Stimulated activated CD4-positive, alpha-beta T cell treated with anti-CD3 and anti-CD28 coated beads, Interleukin-1b, Interleukin-23, amount 100 ng/mL, for 24 hours (primary cell): ENCODE data around the gene UGCG.
"Not testable (repeated sequence)": the region's sequence is repeated elsewhere in the genome, so short reads cannot be mapped to it uniquely, and the experiment has no call there.

Source experiments
- DNase-seq, 4 experiments: peaks; one replicate each; pipeline ENCODE4 v3.0.0-alpha.2; 2020; ENCODE audit warnings: low read depth in 4 of 4, low spot score in 1 of 4

The UGCG gene

DNA sequence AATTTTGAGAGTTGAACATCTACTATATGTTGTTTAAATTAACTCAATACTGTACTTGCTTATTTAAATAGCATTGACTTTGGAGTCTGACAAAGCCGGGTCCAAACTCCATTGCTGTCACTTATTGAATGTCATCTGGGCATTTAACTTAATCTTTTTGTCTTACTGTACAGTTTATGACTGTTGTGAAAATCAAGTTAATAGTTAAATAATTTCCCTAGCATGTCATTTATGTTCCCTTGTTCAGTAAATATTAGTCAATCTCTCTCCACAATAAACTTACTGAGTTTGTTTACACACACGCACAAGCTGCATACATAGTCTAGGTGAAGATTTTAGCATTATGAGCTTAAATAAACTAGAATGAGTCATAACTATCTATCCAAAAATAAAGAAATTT, 6.3 kb upstream of the UGCG start:
- no peak for DNase-seq

GRCh38 chr9:111890867-111891266, 5.7 kb upstream of the UGCG start:
- DNase-seq: not testable (repeated sequence)

- no peak for DNase-seq
These were observed 4.6 kb upstream of the UGCG start for GRCh38 chr9:111891910-111892499.

DNA sequence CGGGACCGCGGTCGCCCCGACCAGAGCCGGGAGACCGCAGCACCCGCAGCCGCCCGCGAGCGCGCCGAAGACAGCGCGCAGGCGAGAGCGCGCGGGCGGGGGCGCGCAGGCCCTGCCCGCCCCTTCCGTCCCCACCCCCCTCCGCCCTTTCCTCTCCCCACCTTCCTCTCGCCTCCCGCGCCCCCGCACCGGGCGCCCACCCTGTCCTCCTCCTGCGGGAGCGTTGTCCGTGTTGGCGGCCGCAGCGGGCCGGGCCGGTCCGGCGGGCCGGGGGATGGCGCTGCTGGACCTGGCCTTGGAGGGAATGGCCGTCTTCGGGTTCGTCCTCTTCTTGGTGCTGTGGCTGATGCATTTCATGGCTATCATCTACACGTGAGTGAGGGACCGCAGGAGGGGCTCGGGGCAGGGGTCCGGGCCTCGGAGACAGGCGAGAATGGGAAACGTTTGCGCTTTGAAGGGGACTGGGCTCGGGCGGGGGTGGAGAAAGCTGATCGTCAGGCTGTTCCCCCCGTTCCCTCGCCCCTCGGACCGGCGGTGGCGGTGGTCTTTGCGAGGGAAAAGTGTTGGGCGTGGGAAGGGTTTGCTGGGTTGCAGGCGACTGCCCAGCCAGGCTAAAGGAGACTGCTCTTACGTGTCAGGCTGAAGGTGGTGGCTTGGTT, 457 bp downstream of the UGCG start:
- DNase-seq: peak in 1 of 4 experiments; percentile 28

GRCh38 chr9:111897601-111898137, 1.1 kb downstream of the UGCG start:
- DNase-seq: no peak

DNA sequence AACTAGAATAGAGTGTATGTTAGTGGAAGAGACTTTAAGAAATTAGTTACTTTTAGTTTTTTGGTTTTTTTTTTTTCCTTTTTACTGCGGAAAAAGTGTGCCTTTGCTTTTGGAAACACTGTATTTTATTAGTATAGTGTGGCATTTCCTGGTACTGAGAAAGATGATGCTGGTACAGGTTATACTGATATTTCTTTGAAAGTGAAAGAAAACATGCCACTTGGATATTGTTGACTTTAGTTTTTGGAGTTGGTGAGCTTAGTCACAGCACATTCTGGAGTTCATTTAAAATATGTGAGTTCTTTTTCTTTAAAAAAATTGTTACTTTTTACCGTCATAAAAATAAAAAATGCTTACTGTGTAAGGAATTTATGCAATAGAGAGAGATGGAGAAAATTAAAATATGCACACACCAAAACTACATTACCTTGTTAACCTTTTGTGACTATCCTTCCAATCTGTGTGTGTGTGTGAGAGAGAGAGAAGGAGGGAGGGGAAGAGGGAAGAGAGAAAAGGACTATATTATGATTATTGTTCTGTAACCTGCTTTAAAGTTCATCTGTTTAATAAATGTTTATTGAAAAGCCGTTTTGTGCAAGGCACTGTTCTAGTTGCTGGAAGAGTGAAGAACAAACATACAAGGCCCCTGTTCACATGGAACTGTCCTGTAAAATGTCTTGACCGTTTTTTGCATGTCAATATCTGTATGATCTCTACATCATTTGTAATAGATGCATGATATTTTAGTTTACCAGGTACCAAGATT, 1.9 kb downstream of the UGCG start:
- no peak for DNase-seq

GRCh38 chr9:111900151-111900857, 3.7 kb downstream of the UGCG start:
- DNase-seq: no peak

- no peak for DNase-seq
These were observed 4.4 kb downstream of the UGCG start for GRCh38 chr9:111900858-111901612.

DNA sequence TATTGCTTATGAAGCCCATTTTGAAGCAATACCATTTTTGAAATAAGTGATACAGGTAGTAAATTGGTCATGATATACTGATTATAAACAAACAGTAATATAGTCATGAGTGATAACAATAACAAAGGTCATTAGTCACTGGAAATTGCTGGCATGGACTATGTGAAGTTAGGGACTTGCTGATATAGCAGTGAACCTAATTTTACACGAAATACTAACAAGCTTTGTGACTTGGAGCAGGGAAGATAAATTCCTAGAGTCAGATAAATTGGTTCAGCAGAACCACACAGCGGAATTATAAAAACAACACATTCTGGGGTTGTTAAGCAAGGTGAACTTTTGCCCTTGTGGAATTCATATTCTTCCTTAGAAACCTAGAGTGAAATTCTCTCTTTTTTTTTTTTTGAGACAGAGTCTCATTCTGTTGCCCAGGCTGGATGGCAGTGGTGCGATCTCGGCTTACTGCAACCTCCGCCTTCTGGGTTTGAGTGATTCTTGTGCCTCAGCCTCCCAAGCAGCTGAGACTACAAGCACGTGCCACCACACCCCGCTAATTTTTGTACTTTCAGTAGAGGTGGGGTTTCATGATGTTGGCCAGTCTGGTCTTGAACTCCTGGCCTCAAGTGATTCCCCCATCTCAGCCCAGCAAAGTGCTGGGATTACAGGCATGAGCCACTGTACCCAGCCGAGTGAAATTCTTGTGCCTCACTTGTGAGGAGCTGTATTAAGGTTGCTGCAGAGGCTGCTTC, 6.0 kb downstream of the UGCG start:
- no peak for DNase-seq

- not testable (repeated sequence) for DNase-seq
These were observed 6.9 kb downstream of the UGCG start for GRCh38 chr9:111903535-111903934.

DNA sequence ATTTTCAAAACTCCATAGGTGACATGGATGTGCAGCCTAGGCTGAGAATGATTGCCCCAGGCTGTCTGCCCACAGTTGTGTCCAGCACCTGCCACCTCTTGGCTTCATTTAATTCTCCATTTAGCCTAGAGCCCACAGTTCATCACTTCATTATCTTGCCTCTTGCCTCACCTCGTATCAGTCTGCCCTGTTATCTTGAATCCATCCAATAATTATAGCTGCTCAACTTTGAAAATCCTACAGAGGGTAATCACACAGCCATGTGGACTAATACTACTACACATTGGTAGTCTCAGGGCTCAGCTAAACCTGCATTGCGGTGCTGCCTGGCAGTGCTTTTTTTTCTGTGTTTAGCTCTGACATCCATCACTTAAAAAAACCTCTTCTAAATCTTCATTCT, 7.4 kb downstream of the UGCG start:
- DNase-seq: no peak

- DNase-seq: no peak
These were observed 8.3 kb downstream of the UGCG start for GRCh38 chr9:111904891-111905291.

GRCh38 chr9:111907147-111907546, 10.5 kb downstream of the UGCG start:
- no peak for DNase-seq

DNA sequence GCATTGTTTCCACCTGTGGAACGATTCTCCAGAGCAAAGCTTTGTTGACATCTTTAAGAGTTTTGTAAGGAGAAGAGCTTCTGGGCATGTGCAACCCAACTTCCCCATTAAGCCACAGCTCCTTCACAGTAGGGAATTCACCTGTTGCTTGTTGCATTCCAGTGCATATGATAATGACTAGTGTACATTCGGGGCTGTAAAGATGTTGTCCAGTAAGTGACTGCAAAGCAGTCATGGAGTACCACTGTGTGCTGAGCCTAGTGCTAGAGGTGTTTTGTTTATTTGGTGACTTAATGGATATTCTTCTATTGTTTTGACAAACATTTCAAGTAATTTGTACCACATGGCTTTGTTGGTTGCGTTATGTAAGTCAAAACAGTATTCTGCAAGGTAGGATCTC, 12.8 kb downstream of the UGCG start:
- DNase-seq: no peak

DNA sequence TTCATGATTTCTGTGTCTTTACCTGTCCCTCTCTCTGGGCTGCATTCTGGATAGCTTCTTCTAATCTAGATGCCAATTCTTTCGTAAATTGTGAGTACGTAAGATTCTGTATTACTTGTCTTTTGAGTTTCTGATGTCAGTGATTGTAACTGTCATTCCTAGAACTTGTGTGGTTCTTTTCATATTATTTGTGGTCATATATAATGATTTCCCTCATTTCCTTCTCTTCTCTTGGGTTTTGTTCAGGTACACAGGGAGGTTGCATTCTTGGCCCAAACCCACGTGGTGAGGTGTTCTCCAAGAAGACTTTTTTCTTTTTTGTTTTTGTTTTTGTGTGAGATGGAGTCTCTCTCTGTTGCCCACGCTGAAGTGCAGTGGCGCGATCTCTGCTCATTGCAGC, 13.8 kb downstream of the UGCG start:
- DNase-seq: no peak

DNA sequence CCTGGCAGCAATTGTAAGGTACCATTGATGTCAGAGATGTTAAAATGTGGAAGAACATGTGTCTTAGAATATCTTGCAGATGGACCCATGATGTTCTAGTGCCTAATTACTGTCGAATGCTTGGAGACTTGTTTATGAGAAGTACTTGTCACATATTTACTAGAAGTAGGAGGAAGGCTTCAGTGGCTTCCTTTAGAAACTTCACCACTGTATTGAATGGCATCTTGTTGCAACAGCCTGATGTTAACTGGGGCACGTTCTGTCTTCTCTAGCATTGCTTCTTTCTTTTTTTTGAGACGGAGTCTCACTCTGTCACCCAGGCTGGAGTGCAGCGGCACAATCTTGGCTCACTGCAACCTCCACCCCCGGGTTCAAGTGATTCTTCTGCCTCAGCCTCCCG, 16.5 kb downstream of the UGCG start:
- DNase-seq: no peak

DNA sequence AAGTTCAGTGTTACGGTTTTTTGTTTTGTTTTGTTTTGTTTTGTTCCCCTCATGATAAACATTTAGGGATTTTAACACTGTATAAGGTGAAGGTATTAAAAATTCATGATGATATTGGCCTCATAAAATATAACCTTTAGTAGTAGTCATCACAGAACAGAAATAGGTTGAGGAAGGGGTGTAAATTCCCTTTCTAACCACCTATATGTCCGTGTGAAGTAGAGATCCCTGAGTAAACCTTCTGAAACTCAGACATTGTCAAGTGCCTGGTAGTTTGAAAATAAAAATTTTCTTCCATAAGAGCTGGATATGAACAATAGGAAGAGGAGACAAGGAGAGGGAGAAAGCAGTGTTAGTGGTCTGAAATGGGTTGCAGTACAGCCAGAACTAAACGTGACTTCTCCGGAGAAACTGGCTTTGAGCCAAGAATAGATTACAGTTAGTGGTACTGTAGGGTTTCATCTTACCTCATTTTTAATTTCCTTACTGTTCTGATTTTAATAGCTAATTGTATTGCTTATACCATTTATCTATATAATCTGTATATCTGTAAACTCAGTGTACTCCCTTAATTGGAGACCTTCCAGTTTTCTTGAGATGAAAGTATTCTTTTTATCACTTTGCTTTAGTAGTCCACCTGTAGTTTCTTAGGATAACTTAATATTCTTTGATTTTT, 18.3 kb downstream of the UGCG start:
- DNase-seq: no peak

DNA sequence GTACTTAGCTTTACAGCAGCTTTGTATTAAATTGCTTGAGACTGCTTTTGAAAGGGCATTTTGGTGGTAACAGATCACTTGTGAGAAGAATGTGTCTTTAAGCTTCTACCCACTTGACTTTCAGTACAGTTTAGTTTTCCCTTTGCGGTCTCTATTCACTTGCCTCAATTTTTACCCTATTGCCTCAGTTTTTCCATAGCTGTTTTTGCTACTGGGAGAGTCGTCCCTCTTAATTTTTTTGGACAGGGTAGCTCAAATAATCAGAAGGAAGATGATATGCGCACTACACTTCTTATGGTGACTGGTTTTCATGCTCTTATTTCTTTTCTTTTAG, 18.8 kb downstream of the UGCG start:
- DNase-seq: no peak

GRCh38 chr9:111916234-111916645, 19.6 kb downstream of the UGCG start:
- no peak for DNase-seq

- DNase-seq: no peak
These were observed 20.6 kb downstream of the UGCG start for GRCh38 chr9:111917201-111917600.
